Stimulated activated CD8-positive, alpha-beta memory T cell treated with anti-CD3 and anti-CD28 coated beads, Interleukin-4, amount 100 ng/mL, for 1 hour (primary cell): ENCODE measurements around the gene PROSER2.

Experiments
- DNase-seq, 2 donors: peaks; one replicate each; pipeline ENCODE4 v3.0.0-alpha.2; 2020; ENCODE audit warnings: low read depth in 2 of 2, low spot score in 1 of 2

The PROSER2 gene

GRCh38 chr10:11804336-11804735 lies 18.8 kb upstream of the PROSER2 start:
- DNase-seq: no peak

DNA sequence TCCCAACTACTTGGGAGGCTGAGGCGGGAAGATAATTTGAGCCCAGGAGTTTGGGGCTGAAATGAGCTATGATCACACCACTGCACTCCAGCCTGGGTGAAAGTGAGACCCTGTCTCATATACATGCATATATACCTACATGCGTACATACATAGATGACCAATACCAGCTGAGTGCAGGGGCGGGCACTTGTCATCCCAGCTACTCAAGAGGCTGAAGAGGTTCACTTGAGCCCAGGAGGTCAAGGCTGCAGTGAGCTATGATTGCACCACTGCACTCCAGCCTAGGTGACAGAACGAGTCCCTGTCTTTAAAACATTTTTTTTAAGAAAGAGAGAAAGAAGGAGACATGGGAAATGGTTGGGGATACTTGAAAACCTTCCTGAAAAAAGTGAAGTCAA lies 17.4 kb upstream of the PROSER2 start:
- DNase-seq: no peak

GRCh38 chr10:11806706-11807105 lies 16.4 kb upstream of the PROSER2 start:
- DNase-seq: no peak

- no peak for DNase-seq
Measured at GRCh38 chr10:11808808-11809207, 14.3 kb upstream of the PROSER2 start.

DNA sequence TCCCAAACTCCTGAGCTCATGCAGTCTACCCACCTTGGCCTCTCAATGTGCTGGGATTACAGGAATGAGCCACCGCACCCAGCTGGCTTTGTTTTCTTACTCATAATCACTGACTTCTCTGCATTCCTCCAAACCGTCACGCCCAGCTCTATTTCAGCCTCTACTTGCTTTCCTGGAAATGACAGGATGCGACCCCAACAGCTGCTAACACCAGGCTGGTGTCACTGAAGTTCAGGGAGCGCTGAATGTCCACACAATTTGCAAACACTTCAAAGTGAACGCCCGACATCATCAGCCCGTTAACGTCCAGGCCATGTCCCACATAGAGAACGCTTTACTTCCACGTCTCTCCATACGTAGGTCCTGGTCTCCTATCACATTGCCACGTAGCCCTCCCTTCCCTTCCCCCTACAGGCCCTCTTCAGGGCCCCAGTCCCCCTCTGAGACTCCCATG lies 12.8 kb upstream of the PROSER2 start:
- DNase-seq: no peak

GRCh38 chr10:11810973-11811372 lies 12.2 kb upstream of the PROSER2 start:
- no peak for DNase-seq

DNA sequence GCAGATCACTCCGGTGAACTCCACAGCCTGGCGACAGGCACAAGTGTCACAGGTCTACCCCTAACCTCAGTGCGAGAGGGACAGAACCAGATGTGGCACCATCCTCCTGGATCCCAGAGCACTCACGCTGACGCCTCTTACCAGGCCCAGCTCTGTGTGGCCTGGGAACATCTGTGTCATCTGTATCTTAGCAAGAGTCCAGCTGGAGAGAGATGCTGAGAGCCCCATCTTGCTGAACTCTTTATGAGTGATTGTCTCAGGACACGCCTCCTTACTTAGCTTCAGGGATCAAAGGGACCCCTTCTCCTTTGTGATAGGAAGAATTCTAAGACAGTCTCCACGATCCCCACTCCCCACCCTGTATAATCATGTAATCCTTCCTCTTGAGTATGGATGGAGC lies 10.0 kb upstream of the PROSER2 start:
- DNase-seq: no peak

GRCh38 chr10:11813855-11814567 lies 9.1 kb upstream of the PROSER2 start:
- no peak for DNase-seq

- no peak for DNase-seq
Measured at GRCh38 chr10:11819027-11819426, 4.1 kb upstream of the PROSER2 start.

DNA sequence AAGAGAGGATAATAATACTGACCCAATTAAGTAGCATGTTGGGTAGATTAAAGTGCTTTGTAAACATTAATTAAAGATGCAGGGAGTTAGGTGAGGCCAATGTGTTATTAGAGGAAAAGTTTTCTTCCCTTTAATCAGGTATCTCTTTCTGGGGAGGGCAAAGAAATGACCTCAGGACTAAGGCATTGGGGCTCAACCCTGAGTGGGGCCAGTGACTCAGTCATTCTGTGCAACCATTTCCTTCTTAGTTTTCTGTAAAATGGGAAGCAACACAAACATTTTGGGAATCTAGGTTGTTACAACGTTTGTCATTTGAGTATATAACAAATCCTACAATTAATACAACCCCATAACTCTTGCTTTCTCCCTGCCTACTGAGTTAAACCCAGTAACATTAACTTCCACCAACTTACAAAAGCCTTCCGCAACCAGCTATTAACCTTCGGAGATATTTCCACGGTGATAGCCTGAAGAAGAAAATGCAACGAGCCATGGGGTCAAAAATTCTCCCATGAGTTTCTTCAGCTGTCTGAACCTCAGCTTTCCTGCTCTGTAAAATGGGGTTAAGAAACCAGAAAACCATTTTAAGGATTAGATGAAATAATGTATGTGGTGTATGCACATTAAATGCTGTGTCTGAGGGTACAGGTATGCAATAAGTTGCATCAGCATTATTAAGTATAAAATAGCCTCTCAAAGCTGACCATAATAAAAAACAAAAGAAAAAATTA lies 965 bp upstream of the PROSER2 start:
- no peak for DNase-seq

GRCh38 chr10:11822809-11823121 lies 391 bp upstream of the PROSER2 start:
- DNase-seq: no peak

DNA sequence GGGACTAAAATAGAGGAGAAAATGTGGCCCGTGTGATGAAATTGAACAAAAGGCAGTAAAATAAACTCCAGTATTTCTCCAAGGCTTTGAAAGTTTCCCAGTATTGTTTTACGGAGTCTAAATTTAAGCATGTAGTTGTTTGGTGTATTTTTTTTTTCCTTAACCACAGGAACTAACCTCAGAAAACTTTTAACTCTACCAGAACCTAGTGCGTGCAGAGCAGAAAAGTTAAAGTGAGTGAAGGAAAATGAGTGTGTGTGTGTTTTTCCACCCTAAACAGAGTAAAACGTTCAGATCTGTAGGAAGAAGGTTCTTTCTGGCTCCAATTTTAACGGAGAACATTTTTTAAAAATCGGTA lies 812 bp downstream of the PROSER2 start:
- no peak for DNase-seq

- no peak for DNase-seq
Measured at GRCh38 chr10:11824376-11824775, 1.2 kb downstream of the PROSER2 start.

DNA sequence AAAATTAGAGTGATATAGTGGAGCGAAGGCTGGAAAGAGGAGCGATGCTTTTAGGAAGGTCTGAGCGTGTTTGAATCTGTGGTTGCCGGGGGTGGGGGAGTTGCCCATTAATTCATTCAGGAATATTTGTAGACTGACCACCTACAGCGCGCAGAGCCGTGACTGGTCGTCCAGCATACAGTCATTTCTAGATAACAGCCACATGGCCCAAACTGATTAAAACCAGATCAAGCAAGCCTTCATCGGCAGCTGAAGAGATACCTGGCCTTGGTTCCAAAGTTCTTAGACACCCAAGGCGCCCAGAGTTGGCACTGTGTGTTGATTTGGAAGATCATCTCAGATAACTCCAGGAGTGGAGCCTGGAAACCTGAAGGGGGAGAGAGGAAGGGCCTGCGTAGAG lies 1.7 kb downstream of the PROSER2 start:
- no peak for DNase-seq

- no peak for DNase-seq
Measured at GRCh38 chr10:11825796-11826414, 2.7 kb downstream of the PROSER2 start.

GRCh38 chr10:11827006-11827405 lies 3.9 kb downstream of the PROSER2 start:
- DNase-seq: no peak

- DNase-seq: no peak
Measured at GRCh38 chr10:11827414-11827813, 4.3 kb downstream of the PROSER2 start.

- DNase-seq: no peak
Measured at GRCh38 chr10:11828682-11829284, 5.6 kb downstream of the PROSER2 start.

- DNase-seq: no peak
Measured at GRCh38 chr10:11830836-11831519, 7.8 kb downstream of the PROSER2 start.

- DNase-seq: no peak
Measured at GRCh38 chr10:11831520-11831951, 8.4 kb downstream of the PROSER2 start.

- no peak for DNase-seq
Measured at GRCh38 chr10:11832042-11832441, 8.9 kb downstream of the PROSER2 start.
